Measurements from ENCODE around the gene PALM3. TPM values are rescaled to one million over a fixed set of nuclear protein-coding genes. Genes with fewer than 3 reads are reported as not detected.
A peak's percentile ranks its signal among the peaks of the same experiment; 100 is the strongest.
"Not testable (repeated sequence)": the region's sequence is repeated elsewhere in the genome, so short reads cannot be mapped to it uniquely, and the experiment has no call there.

Gene PALM3
- polyA plus RNA-seq, 3 donors from 2014 or later = not detected

- no peak overlapping the region for H3K4me3 Mint-ChIP-seq
- no peak for DNase-seq
- H3K27me3 Mint-ChIP-seq (ENCODE audit: low read depth in 3 of 3) = peaks cover 7 to 21% (median 12%) of the 10 kb centered on the region in 3 donors
- H3K9me3 Mint-ChIP-seq = no peaks in the 10 kb centered on the region
- peaks cover 10 to 16% of the 10 kb centered on the region in 2 donors for H3K4me1 Mint-ChIP-seq
- no peak overlapping the region for H3K27ac Mint-ChIP-seq
- H3K36me3 Mint-ChIP-seq = no peaks in the 10 kb centered on the region
These were observed 2.2 kb downstream of the PALM3 start for GRCh38 chr19:14059652-14060155.

- H3K9me3 Mint-ChIP-seq = no peaks in the 10 kb centered on the region
- peaks cover 7 to 19% (median 14%) of the 10 kb centered on the region in 3 donors for H3K27me3 Mint-ChIP-seq (ENCODE audit: low read depth in 3 of 3)
- DNase-seq = peak in 2 of 3 donors; percentile 33 to 40
- H3K36me3 Mint-ChIP-seq = peaks cover 0 to 2% (median 1%) of the 10 kb centered on the region in 3 donors
- peak overlapping the region in 3 of 5 donors; percentile 21 to 50 (median 44) for H3K4me3 Mint-ChIP-seq
- H3K4me1 Mint-ChIP-seq = peaks cover 10 to 16% of the 10 kb centered on the region in 2 donors
- no peak overlapping the region for H3K27ac Mint-ChIP-seq
These were observed 2.8 kb downstream of the PALM3 start for GRCh38 chr19:14059093-14059480.

- Mint-ChIP-seq H3K27me3 (ENCODE audit: low read depth in 3 of 3) (peaks cover 6 to 21% (median 15%) of the 10 kb centered on the region in 3 donors), H3K9me3 (no peaks in the 10 kb centered on the region), H3K36me3 (peaks cover 0 to 5% (median 5%) of the 10 kb centered on the region in 3 donors), H3K27ac (peak overlapping the region in 1 of 6 donors; percentile 72), H3K4me3 (peak overlapping the region in 4 of 5 donors; percentile 12 to 63 (median 47)), H3K4me1 (peaks cover 10 to 16% of the 10 kb centered on the region in 2 donors)
- no peak for DNase-seq
These were observed 3.4 kb downstream of the PALM3 start for GRCh38 chr19:14058182-14059092.

DNA sequence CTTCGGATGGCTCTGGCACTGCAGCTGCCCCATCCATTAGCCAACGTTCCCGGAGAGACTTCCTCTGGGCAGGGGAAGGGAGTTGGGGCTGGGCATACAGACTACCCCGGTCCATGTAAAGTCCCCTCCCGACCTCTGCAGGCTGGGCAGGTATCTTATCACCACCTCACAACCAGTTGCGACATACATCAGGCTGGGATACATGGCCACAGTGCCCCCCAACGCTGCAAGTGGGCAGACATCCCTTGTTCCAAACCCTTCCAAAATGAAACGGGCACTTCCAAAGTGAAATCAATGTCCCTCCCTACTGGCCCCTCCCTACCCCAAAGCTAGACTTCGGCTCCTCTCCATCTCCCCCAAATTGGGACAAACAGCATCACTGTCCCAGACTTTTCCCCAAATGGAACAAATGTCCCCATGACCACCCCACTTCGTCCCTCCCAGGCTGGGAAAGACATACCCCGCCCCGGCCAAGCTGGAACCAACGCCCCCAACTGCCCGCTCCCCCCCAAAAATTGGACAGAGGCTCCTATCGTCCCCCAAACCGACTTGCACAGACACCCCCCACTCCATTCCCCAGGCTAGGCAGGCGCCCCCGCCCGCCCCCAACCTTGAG is 5.0 kb downstream of the PALM3 start:
- H3K27me3 Mint-ChIP-seq (ENCODE audit: low read depth in 3 of 3) = peaks cover 6 to 21% (median 15%) of the 10 kb centered on the region in 3 donors
- no peaks in the 10 kb centered on the region for H3K9me3 Mint-ChIP-seq
- H3K27ac Mint-ChIP-seq = peak overlapping the region in 1 of 6 donors; percentile 21
- peaks cover 10 to 16% of the 10 kb centered on the region in 2 donors for H3K4me1 Mint-ChIP-seq
- H3K4me3 Mint-ChIP-seq = peak overlapping the region in 4 of 5 donors; percentile 16 to 38 (median 34)
- H3K36me3 Mint-ChIP-seq = peaks cover 10 to 14% (median 10%) of the 10 kb centered on the region in 3 donors
- DNase-seq = no peak

DNA sequence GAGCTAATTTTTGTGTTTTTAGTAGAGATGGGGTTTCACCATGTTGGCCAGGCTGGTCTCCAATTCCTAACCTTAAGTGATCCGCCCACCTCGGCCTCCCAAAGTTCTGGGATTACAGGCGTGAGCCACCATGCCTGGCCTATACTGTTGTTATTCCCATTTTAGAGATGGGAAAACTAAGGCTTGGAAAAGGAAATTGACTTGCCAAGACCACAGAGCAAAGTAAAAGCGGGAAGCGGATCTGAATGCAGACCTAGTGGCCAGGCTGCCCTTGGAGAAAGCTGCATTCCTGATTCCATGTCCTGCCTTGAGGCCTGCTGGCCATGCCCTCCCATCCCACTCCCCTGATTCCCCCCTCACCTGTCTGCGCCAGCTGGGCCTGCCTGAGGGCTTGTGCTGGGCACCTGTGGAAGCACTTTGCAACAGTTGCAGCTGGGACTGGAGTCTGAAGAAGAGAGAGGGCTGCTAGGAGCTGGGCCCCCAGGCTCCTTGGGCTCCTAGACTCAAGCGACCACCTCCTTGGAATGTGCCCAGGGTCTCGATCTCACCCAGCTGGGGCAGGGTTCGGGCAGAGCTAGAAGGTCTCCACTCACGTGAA is 5.7 kb downstream of the PALM3 start:
- Mint-ChIP-seq H3K4me3 (no peak overlapping the region), H3K4me1 (peaks cover 10 to 16% of the 10 kb centered on the region in 2 donors), H3K9me3 (no peaks in the 10 kb centered on the region), H3K36me3 (peaks cover 13 to 14% (median 13%) of the 10 kb centered on the region in 3 donors), H3K27ac (no peak overlapping the region), H3K27me3 (ENCODE audit: low read depth in 3 of 3) (peaks cover 6 to 21% (median 15%) of the 10 kb centered on the region in 3 donors)
- no peak for DNase-seq

- Mint-ChIP-seq H3K27ac (peak overlapping the region in 2 of 6 donors; percentile 62 to 75), H3K9me3 (no peaks in the 10 kb centered on the region), H3K4me1 (peaks cover 10 to 16% of the 10 kb centered on the region in 2 donors), H3K27me3 (ENCODE audit: low read depth in 3 of 3) (peaks cover 6 to 21% (median 15%) of the 10 kb centered on the region in 3 donors), H3K4me3 (no peak overlapping the region), H3K36me3 (peaks cover 15 to 16% (median 16%) of the 10 kb centered on the region in 3 donors)
- DNase-seq = no peak
These were observed 6.5 kb downstream of the PALM3 start for GRCh38 chr19:14055396-14055795.

DNA sequence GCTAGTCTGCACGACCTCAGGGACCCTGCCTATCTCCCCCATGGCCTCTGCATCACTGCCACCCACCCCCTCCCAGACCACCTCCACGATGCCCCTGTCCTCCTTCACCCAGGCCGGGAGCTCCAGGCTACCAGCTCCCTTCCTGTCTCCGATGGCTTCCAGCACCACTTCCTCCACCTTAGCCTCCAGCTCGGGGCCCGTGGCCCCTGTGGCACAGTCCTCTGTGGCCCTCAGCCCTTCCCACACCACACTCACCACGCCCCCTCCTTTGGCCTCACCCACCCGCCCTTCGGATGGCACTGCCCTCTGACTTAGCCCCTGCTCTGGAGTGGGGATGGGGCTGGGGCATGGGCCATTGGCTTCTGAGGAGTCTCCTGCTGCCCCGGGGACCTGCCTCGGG is 7.2 kb downstream of the PALM3 start:
- peaks cover 10 to 16% of the 10 kb centered on the region in 2 donors for H3K4me1 Mint-ChIP-seq
- peaks cover 17 to 22% (median 19%) of the 10 kb centered on the region in 3 donors for H3K36me3 Mint-ChIP-seq
- H3K27ac Mint-ChIP-seq = no peak overlapping the region
- DNase-seq = no peak
- H3K4me3 Mint-ChIP-seq = no peak overlapping the region
- H3K27me3 Mint-ChIP-seq (ENCODE audit: low read depth in 3 of 3) = peaks cover 6 to 21% (median 12%) of the 10 kb centered on the region in 3 donors
- no peaks in the 10 kb centered on the region for H3K9me3 Mint-ChIP-seq

DNA sequence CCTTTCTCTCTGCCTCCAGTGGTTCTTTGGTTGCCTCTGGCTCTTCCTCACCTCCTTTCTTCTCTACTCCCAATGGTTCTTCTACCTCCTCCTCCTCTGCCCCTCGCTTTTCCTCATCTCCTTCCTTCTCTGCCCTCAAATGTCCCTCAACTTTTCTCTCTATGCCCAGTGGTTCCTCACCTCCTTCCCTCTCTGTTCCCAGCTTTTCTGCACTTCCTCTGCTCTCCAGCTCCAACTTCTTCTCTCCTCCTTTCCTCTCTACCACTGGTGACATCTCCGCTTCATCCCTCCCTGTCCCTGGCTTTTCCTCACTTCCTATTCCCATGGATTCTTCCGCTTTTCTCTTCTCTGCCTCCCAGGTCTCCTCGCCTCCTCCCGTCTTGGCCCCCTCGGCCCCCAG is 7.8 kb downstream of the PALM3 start:
- Mint-ChIP-seq H3K4me3 (no peak overlapping the region), H3K4me1 (peaks cover 10 to 16% of the 10 kb centered on the region in 2 donors), H3K36me3 (peaks cover 17 to 22% (median 19%) of the 10 kb centered on the region in 3 donors), H3K9me3 (no peaks in the 10 kb centered on the region), H3K27me3 (ENCODE audit: low read depth in 3 of 3) (peaks cover 6 to 16% (median 10%) of the 10 kb centered on the region in 3 donors), H3K27ac (peak overlapping the region in 2 of 6 donors; percentile 47 to 57)
- no peak for DNase-seq

GRCh38 chr19:14053500-14053899 is 8.4 kb downstream of the PALM3 start:
- Mint-ChIP-seq H3K36me3 (peaks cover 19 to 25% (median 20%) of the 10 kb centered on the region in 3 donors), H3K4me1 (peaks cover 9 to 14% of the 10 kb centered on the region in 2 donors), H3K27me3 (ENCODE audit: low read depth in 3 of 3) (peaks cover 4 to 10% (median 7%) of the 10 kb centered on the region in 3 donors), H3K27ac (no peak overlapping the region), H3K9me3 (no peaks in the 10 kb centered on the region), H3K4me3 (no peak overlapping the region)
- no peak for DNase-seq

DNA sequence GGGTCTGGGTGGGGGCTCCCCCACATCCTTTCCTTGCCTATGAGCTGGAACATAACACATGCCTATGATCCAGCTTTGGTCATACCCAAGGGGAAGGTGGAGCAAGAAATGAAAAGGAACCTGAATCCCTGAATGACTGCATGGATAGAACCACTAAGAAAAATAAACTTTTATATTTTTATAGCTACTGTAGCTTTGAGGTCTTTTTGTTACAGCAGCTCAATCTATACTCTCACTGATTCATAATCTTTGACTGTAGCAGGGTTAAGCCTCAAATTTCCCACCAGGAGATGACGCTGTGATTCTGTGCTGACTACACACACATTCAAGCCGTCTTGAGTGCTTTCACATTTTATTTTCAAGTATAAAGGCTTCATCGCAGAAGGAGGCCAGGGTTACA is 8.8 kb downstream of the PALM3 start:
- H3K27me3 Mint-ChIP-seq (ENCODE audit: low read depth in 3 of 3) = peaks cover 0 to 7% (median 5%) of the 10 kb centered on the region in 3 donors
- H3K9me3 Mint-ChIP-seq = no peaks in the 10 kb centered on the region
- H3K36me3 Mint-ChIP-seq = peaks cover 19 to 28% (median 22%) of the 10 kb centered on the region in 3 donors
- no peak overlapping the region for H3K4me3 Mint-ChIP-seq
- H3K27ac Mint-ChIP-seq = peak overlapping the region in 1 of 6 donors; percentile 48
- DNase-seq = no peak
- peaks cover 7 to 11% of the 10 kb centered on the region in 2 donors for H3K4me1 Mint-ChIP-seq

DNA sequence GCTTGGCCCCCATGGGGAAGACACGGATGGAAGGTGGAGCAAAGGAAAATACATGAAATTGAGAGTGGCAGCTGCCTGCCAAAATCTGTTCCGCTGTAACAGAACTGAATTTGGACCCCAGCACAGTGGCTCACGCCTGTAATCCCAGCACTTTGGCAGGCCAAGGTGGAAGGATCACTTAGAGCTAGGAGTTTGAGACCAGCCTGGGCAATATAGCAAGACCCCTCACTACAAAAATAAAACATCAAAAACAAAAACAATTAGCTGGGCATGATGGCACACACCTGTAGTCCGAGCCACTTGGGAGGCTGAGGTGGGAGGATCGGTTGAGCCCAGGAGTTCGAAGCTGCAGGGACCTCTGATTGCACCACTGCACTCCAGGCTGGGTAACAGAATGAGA is 9.4 kb downstream of the PALM3 start:
- H3K27me3 Mint-ChIP-seq (ENCODE audit: low read depth in 3 of 3) = peaks cover 0 to 7% (median 2%) of the 10 kb centered on the region in 3 donors
- no peak overlapping the region for H3K4me3 Mint-ChIP-seq
- no peaks in the 10 kb centered on the region for H3K9me3 Mint-ChIP-seq
- H3K36me3 Mint-ChIP-seq = peaks cover 19 to 28% (median 22%) of the 10 kb centered on the region in 3 donors
- DNase-seq = no peak
- peaks cover 7% of the 10 kb centered on the region in 2 donors for H3K4me1 Mint-ChIP-seq
- peak overlapping the region in 4 of 6 donors; percentile 16 to 68 (median 50) for H3K27ac Mint-ChIP-seq

DNA sequence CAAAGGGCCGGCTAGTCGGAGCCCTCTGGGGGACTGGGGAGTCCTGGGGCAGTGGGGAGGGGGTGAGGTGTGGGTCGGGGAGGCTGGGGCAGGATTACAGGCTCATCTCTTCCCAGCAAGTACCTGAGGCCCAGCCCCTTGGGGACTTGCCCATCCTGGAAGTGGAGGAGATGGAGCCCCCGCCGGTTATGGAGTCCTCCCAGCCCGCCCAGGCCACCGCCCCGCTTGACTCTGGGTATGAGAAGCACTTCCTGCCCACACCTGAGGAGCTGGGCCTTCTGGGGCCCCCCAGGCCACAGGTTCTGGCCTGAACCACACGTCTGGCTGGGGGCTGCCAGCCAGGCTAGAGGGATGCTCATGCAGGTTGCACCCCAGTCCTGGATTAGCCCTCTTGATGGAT is 9.9 kb downstream of the PALM3 start:
- no peak for DNase-seq
- H3K9me3 Mint-ChIP-seq = no peaks in the 10 kb centered on the region
- H3K4me3 Mint-ChIP-seq = no peak overlapping the region
- peaks cover 6 to 7% of the 10 kb centered on the region in 2 donors for H3K4me1 Mint-ChIP-seq
- peak overlapping the region in 3 of 6 donors; percentile 16 to 68 (median 59) for H3K27ac Mint-ChIP-seq
- peaks cover 0 to 7% (median 2%) of the 10 kb centered on the region in 3 donors for H3K27me3 Mint-ChIP-seq (ENCODE audit: low read depth in 3 of 3)
- H3K36me3 Mint-ChIP-seq = peaks cover 19 to 28% (median 22%) of the 10 kb centered on the region in 3 donors

DNA sequence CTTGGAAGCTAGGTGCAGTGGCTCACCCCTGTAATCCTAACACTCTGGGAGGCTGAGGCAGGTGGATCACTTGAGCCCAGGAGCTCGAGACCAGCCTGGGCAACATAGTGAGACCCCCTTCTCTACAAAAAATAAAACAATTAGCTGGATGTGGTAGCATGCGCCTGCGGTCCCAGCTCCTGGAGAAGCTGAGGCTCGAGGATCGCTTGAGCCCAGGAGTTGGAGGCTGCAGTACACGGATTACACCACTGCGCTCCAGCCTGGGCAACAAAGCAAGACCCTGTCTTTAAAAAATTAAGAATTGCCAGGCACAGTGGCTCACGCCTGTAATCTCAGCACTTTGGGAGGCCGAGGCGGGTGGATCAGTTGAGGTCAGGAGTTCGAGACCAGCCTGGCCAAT is 10.9 kb downstream of the PALM3 start:
- not testable (repeated sequence) for H3K27me3 Mint-ChIP-seq (ENCODE audit: low read depth in 3 of 3); DNase-seq; H3K9me3 Mint-ChIP-seq; H3K4me3 Mint-ChIP-seq; H3K27ac Mint-ChIP-seq; H3K4me1 Mint-ChIP-seq
- peaks cover 20 to 28% (median 22%) of the 10 kb centered on the region in 3 donors for H3K36me3 Mint-ChIP-seq

Data from immature natural killer cell (primary cell).